Activated CD4-positive, alpha-beta T cell treated with anti-CD3 and anti-CD28 coated beads for 48 hours (primary cell): ENCODE measurements around the gene GPC6.

ENCODE experiments used
- DNase-seq: peaks from one replicate; pipeline ENCODE4 v3.0.0-alpha.2; 2020

The GPC6 gene

DNA sequence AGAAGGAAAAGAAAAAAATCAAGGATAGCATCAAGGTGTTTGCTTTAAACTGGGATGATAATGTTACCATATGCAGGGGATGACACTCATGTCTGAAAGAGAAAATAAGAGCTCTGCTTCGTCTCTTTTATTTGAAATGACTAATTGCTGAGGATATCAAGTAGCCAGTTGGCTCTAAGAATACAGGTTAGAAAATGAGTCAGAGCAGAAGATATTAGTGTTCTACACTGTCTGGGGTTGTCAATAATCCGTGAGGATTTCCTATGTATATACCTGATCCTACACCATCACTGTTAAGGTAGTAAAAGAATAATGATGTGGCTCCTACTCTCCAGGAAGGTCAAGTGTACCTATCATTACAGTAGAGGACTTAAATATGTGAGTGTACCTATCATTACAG lies 562.5 kb downstream of the GPC6 start:
- no peak for DNase-seq

DNA sequence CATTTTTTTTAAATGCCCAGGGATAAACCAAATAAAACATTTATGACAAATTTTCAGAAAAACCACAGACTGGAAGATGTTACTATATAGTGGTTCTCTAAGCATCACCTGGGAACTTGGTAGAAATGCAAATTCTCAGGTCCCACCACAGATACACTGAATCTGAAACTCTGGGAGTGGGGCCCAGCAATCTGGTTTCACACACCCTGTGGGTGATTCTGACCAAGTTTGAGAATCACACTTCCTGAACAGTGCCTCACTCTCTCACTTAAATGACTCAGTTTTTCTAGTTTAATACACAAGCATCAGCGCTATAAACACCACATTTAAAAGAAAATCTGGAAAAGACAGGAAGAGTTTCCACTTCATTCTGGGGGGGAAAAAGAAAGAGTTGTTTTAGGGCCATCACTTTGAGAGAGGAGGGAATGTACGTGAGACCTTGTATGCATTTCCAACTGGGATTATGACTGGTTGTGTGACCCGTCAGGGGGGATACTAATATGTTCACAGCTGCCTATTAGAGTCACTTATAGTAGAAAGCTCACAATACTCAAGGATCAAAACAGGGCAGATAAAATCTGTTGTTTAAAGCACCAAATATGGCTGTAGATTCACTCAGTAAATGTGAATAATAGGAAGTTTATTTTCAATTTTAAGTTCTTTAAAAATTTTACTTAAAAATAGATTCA lies 567.7 kb downstream of the GPC6 start:
- peak; percentile 75 for DNase-seq

- DNase-seq = no peak
Observed at GRCh38 chr13:93797463-93797862, 570.9 kb downstream of the GPC6 start.

- DNase-seq = no peak
Observed at GRCh38 chr13:93800342-93800741, 573.7 kb downstream of the GPC6 start.

- no peak for DNase-seq
Observed at GRCh38 chr13:93805736-93806135, 579.1 kb downstream of the GPC6 start.

GRCh38 chr13:93806861-93807260 lies 580.3 kb downstream of the GPC6 start:
- DNase-seq = no peak

GRCh38 chr13:93810264-93810663 lies 583.7 kb downstream of the GPC6 start:
- DNase-seq = no peak

- DNase-seq = no peak
Observed at GRCh38 chr13:93811071-93811737, 584.6 kb downstream of the GPC6 start.

DNA sequence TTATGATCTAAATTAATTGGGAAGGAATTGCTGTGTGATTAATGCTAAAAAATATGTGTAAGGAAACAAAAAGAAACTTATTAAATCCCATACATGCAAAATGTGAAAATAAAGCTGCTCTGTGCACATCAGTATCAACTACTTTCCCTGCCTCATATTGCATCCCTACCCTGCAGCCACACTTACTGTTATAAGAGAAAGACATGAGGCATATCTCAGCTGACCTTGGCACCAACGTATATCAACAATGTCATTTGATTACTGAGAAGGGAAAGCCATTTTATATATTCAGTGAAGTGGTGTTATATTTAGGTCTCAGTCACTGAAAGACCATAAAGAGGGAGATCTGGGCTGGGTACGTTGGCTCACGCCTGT lies 585.1 kb downstream of the GPC6 start:
- DNase-seq = no peak

DNA sequence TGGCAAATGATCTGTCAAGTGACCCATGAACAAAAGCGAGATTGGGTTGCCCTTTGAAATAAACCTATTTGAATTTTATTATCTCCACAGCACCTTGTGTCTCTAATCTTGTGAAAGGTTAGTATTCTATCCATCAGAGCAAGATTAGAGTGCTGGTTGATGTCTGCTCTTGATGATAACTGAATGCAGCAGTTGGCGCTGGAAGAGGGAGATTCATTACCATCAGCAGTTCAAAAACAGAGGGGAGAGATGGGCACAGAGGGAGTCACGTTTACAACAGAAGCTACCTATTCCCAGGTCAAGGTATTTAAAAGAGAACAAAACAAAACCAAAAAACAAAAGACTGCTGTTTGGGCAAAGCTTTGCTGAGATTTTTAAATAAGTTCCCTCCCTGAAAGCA lies 588.1 kb downstream of the GPC6 start:
- no peak for DNase-seq

GRCh38 chr13:93818345-93818744 lies 591.7 kb downstream of the GPC6 start:
- DNase-seq = no peak

- DNase-seq = no peak
Observed at GRCh38 chr13:93819331-93819890, 592.8 kb downstream of the GPC6 start.

GRCh38 chr13:93824286-93824685 lies 597.7 kb downstream of the GPC6 start:
- DNase-seq = no peak

GRCh38 chr13:93834051-93834450 lies 607.4 kb downstream of the GPC6 start:
- DNase-seq = no peak

GRCh38 chr13:93843082-93843481 lies 616.5 kb downstream of the GPC6 start:
- no peak for DNase-seq

DNA sequence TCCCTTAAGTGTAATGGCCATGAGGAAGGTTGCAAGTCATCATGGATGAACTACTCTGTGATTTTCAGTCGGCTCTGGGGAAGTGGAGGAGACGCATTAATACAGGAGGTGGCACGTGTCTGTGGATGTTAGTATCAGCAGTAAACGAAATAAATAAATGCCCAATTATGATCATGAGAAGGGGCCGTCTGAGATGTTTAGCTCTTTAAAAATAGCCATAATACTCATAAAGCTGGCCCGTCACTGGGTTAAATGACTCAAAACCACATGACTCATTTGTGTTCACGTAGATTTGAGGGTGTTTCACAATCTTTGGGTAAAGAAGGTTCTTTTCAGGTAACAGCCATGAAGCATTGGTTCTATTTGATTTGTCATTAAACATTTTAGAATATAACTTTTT lies 620.6 kb downstream of the GPC6 start:
- DNase-seq = peak; percentile 3

DNA sequence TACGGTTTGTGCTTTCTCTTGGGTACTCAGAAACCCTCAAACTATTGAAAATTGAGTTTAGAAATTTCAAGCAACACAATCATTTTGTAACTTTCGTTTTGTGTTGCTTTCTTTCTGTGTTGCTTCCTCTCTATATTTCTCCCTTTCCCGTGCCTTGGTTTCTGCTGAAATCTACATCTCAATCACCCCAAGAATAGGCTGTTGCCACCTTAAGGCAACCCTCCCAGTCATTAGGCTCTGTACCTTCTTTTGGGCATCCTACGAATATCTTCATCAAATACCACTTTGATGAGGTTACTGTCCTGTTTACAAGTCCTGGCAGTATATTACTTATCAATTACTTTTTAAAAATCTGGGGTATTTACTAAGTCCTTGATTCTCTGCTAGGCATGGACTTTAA lies 621.6 kb downstream of the GPC6 start:
- DNase-seq = no peak

DNA sequence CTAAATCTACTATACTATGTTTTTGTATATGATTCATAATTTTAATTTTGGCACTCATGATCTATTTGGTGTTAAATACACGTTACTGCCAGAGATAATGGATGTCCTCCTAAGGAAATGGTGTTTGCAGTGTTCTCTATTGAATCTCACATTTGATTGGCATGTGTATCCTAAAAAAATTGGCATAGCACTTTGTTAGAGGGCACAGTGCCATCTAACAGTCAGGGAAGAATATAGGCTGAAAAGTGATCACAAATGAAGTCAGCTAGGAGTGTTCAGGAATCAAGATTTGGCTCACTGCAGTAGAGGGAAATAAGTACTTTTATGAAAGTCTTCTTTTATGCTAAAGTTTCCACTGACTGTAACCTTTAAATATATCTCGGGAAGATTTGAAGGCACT lies 624.6 kb downstream of the GPC6 start:
- DNase-seq = no peak

GRCh38 chr13:93853912-93854311 lies 627.3 kb downstream of the GPC6 start:
- DNase-seq = no peak

DNA sequence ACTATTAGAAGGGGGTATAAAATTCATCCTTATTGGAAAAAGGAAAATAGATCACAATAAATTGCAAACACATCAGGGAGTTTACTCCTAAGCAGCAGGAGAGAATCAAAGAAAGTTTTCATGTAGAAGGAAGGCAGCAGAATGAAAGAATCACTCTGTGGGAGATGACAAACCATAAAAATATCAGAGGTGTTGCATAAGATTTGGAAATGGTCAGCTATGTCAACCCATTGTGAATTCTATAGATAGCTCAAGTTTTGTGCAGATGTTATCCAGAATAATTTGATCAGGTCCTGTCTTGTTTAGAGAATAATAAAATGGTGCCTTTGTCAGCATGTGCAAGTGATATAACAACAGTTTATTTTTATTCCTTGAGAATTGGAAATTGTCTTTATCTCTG lies 630.5 kb downstream of the GPC6 start:
- DNase-seq = no peak

GRCh38 chr13:93859716-93860115 lies 633.1 kb downstream of the GPC6 start:
- no peak for DNase-seq

DNA sequence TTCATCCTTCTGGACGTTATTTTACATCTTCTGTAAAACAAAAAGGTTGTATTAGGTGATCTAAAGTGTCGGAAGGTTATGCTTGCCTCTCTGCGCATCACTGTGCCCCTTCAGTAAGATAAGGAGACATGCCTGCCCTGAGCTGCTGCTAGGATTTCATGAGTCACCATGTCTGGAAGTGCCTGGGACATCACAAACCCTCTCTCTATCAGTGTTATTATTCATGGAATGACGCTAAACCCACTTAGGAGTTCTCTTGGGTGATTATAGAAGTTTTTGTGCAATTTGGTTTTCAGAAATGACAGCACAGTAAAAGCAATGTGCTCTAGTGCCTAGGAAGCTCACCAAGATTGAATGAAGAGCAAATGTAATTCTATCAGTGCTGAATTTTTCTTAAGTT lies 635.2 kb downstream of the GPC6 start:
- DNase-seq = no peak

GRCh38 chr13:93862259-93862658 lies 635.7 kb downstream of the GPC6 start:
- no peak for DNase-seq

GRCh38 chr13:93865235-93865634 lies 638.6 kb downstream of the GPC6 start:
- no peak for DNase-seq

GRCh38 chr13:93867481-93867880 lies 640.9 kb downstream of the GPC6 start:
- no peak for DNase-seq
